Measurements from ENCODE around the gene LCTL.
"Not testable (repeated sequence)": the region's sequence is repeated elsewhere in the genome, so short reads cannot be mapped to it uniquely, and the experiment has no call there.

LCTL gene

GRCh38 chr15:66504563-66505429 lies 61.0 kb downstream of the LCTL start, which contains the start of the genes RPL4 and ZWILCH:
RPL4 (minus strand) TSS chr15:66504855; CDS start chr15:66504790, 65 bp downstream.
ZWILCH (plus strand) TSS chr15:66505326; CDS start chr15:66505339, 13 bp downstream.
- DNase-seq (ENCODE audit: low read depth), result peak; percentile 86
- TF ChIP-seq CTCF (conservative IDR thresholded peaks at IDR 0.05; ENCODE audit: control insufficient read depth, insufficient read depth, low read depth, low read length), result no peak
- peak within 1 kb of the TSS; percentile 88 for H3K4me3 ChIP-seq (ENCODE audit: control insufficient read depth, low read depth, low read length)

- TF ChIP-seq CTCF (conservative IDR thresholded peaks at IDR 0.05; ENCODE audit: control insufficient read depth, insufficient read depth, low read depth, low read length), result no peak
- peak; percentile 22 for DNase-seq (ENCODE audit: low read depth)
- H3K4me3 ChIP-seq (ENCODE audit: control insufficient read depth, low read depth, low read length), result peak overlapping the region; percentile 88
Observed at GRCh38 chr15:66503780-66504562, 61.8 kb downstream of the LCTL start.

- peak; percentile 54 for DNase-seq (ENCODE audit: low read depth)
- H3K4me3 ChIP-seq (ENCODE audit: control insufficient read depth, low read depth, low read length), result peak overlapping the region; percentile 88
Observed at GRCh38 chr15:66503041-66503648, 62.7 kb downstream of the LCTL start.

- H3K4me3 ChIP-seq (ENCODE audit: control insufficient read depth, low read depth, low read length), result peak overlapping the region; percentile 88
- no peak for DNase-seq (ENCODE audit: low read depth)
- no peak for TF ChIP-seq CTCF (conservative IDR thresholded peaks at IDR 0.05; ENCODE audit: control insufficient read depth, insufficient read depth, low read depth, low read length)
Observed at GRCh38 chr15:66502491-66502890, 63.3 kb downstream of the LCTL start.

- not testable (repeated sequence) for H3K4me3 ChIP-seq (ENCODE audit: control insufficient read depth, low read depth, low read length); DNase-seq (ENCODE audit: low read depth)
Observed at GRCh38 chr15:66500346-66500745, 65.5 kb downstream of the LCTL start.

GRCh38 chr15:66498501-66499386 lies 67.1 kb downstream of the LCTL start:
- TF ChIP-seq CTCF (conservative IDR thresholded peaks at IDR 0.05; ENCODE audit: control insufficient read depth, insufficient read depth, low read depth, low read length), result peak; percentile 39
- no peak overlapping the region for H3K4me3 ChIP-seq (ENCODE audit: control insufficient read depth, low read depth, low read length)
- DNase-seq (ENCODE audit: low read depth), result peak; percentile 59

Measured in fibroblast of mammary gland (primary cell).